K562 (cell line): ENCODE data around the gene CDCA7. TPM values are rescaled to one million over a fixed set of nuclear protein-coding genes. Genes with fewer than 3 reads are reported as not detected.

Source experiments
- ATAC-seq: fragments of 200-7000 bp; cut with Tn5 transposase; 3 replicates; pipeline ENCODE4 v1.9.1; 2020; ENCODE audit warnings: moderate library complexity
- BruUV-seq: library from RNA; stranded (reverse); fragments of 400-500 nt; replicated peaks from 2 replicates; lab custom pipeline; 2021; lab: Mats Ljungman, UMichigan
- CTCF ChIA-PET: fragments of 300-600 bp; formaldehyde crosslinking; extraction: SDS; loops from one replicate; lab custom pipeline; 2021; ENCODE audit warnings: low intra/inter-chr PET ratio; lab: Yijun Ruan, JAX
- POLR2A ChIA-PET: fragments of 300-600, 350-650 bp; sonication (Branson Sonifier 250); formaldehyde crosslinking; extraction: SDS; loops from one replicate; lab custom pipeline; 2021; ENCODE audit warnings: antibody characterized with exemption, inconsistent platforms; lab: Yijun Ruan, JAX
- DNase-seq, 4 experiments: peaks; one replicate each; pipeline versions ENCODE4 v3.0.0 to v3.0.0-alpha.2; 2011 to 2018; ENCODE audit warnings: low spot score in 3 of 4, mixed read lengths in 3 of 4; ENCODE audit errors: extremely low read depth in 1 of 4
- FAIRE-seq: peaks from 2 replicates; lab custom pipeline; 2011; peaks lifted over from hg19 to GRCh38; lab: Jason Lieb, UNC
- H2AFZ ChIP-seq: 2 replicates; pipeline ENCODE4 v1.6.0; 2011; ENCODE audit warnings: low read depth, low read length, control low read depth, inconsistent platforms
- H3K27ac ChIP-seq: fragments of 200-600 bp; 3 replicates; pipeline ENCODE4 v1.8.0; 2011; ENCODE audit warnings: low read depth, mild to moderate bottlenecking, control low read depth, inconsistent platforms, low read length, moderate library complexity, mixed read lengths; ENCODE audit errors: extremely low read depth
- H3K27me3 ChIP-seq, 2 experiments: fragments of 300-600 bp in 1 of 2; 2 replicates in 1 of 2; 3 replicates in 1 of 2; pipeline versions ENCODE4 v1.6.0 to v1.8.0; 2011; ENCODE audit warnings: inconsistent platforms in 2 of 2, low read length in 2 of 2, mild to moderate bottlenecking in 1 of 2, mixed read lengths in 1 of 2, moderate library complexity in 1 of 2; ENCODE audit not compliant: control insufficient read depth in 2 of 2, insufficient read depth in 2 of 2
- H3K36me3 ChIP-seq: fragments of 300-600 bp; 3 replicates; pipeline ENCODE4 v1.8.0; 2011; ENCODE audit warnings: mild to moderate bottlenecking, low read length, inconsistent platforms; ENCODE audit not compliant: control insufficient read depth, insufficient read depth
- H3K4me1 ChIP-seq, 2 experiments: fragments of 200-600 bp in 1 of 2; replicated peaks in 1 of 2; 2 replicates in 1 of 2; 3 replicates in 1 of 2; pipeline versions ENCODE4 v1.5.1 to v1.8.0; 2011; ENCODE audit warnings: inconsistent platforms in 2 of 2, low read length in 2 of 2, mild to moderate bottlenecking in 1 of 2, mixed read lengths in 1 of 2, moderate library complexity in 1 of 2; ENCODE audit not compliant: control insufficient read depth in 2 of 2, insufficient read depth in 2 of 2
- H3K4me2 ChIP-seq: 2 replicates; pipeline ENCODE4 v1.6.1; 2011; ENCODE audit warnings: low read length, control low read depth, inconsistent platforms, mixed read lengths; ENCODE audit not compliant: insufficient read depth
- H3K4me3 ChIP-seq: fragments of 200-600 bp; sonication (generic), shearing (Covaris generic); 2 replicates; pipeline ENCODE4 v1.5.1; 2016; ENCODE audit warnings: control low read depth, inconsistent platforms
- H3K79me2 ChIP-seq: fragments of 200-600 bp; 3 replicates; pipeline ENCODE4 v1.8.0; 2011; ENCODE audit warnings: low read length, inconsistent platforms; ENCODE audit not compliant: control insufficient read depth, insufficient read depth
- H3K9ac ChIP-seq, 2 experiments: 2 replicates each; pipeline versions ENCODE4 v1.6.0 to v1.6.1; 2011; ENCODE audit warnings: low read depth in 2 of 2, low read length in 2 of 2, control low read depth in 1 of 2, inconsistent platforms in 1 of 2, mild to moderate bottlenecking in 1 of 2, mixed read lengths in 1 of 2; ENCODE audit not compliant: insufficient read depth in 1 of 2
- H3K9me1 ChIP-seq: one replicate; pipeline ENCODE4 v1.6.0; 2011; ENCODE audit warnings: inconsistent platforms, mild to moderate bottlenecking, low read length, moderate library complexity; ENCODE audit not compliant: control insufficient read depth, insufficient read depth
- H3K9me3 ChIP-seq: replicated peaks from 2 replicates; pipeline ENCODE4 v1.5.1; 2011; ENCODE audit warnings: low read depth, low read length, inconsistent platforms; ENCODE audit not compliant: control insufficient read depth, insufficient read depth
- H4K20me1 ChIP-seq: replicated peaks from 2 replicates; pipeline ENCODE4 v1.6.1; 2011; ENCODE audit warnings: low read length, inconsistent platforms, mixed read lengths; ENCODE audit not compliant: control insufficient read depth, insufficient read depth
- ARHGAP35 ChIP-seq: fragments of 450-650 bp; IDR thresholded peaks from 2 replicates; pipeline ENCODE4 v1.6.1; 2018; ENCODE audit not compliant: partially characterized antibody
- JUN ChIP-seq, 2 experiments: sonication (generic) in 1 of 2; formaldehyde crosslinking in 1 of 2; IDR thresholded peaks; 2 replicates each; pipeline versions ENCODE4 v1.6.1 to v1.8.0; 2012 to 2022; ENCODE audit warnings: borderline replicate concordance in 2 of 2, mild to moderate bottlenecking in 2 of 2, improper control_type of control experiment in 1 of 2, low read depth in 1 of 2, low read length in 1 of 2, missing genetic modification reagents in 1 of 2
- WGBS: fragments of 100-300 bp; shearing (Covaris generic); methylation state at CpG from one replicate; pipeline ENCODE4 v1.1.6; 2016; ENCODE audit warnings: low coverage, mixed read lengths; ENCODE audit not compliant: insufficient coverage; ENCODE audit errors: missing lambda C conversion rate; 5-methylcytosine and 5-hydroxymethylcytosine counted together
- in situ Hi-C: fragments of 300-500 bp; cut with MboI; formaldehyde crosslinking; loops from 4 replicates; pipeline ENCODE4 v1.15.0; 2018; ENCODE audit warnings: inconsistent platforms, mixed read lengths
- intact Hi-C: fragments of 100-400 bp; cut with micrococcal nuclease; formaldehyde crosslinking; loops from 2 replicates; pipeline ENCODE4 v1.14.2; 2022
- polyA plus RNA-seq, 8 experiments: library from polyadenylated mRNA; depleted of rRNA in 4 of 8; stranded (reverse) in 5 of 8; unstranded in 3 of 8; fragments of >200 nt; fragmentation: Nextera tagmentation in 2 of 8; fragmentation: Illumina TruSeq in 1 of 8; extraction: Ambion mirVana in 2 of 8; extraction: Trizol in 1 of 8; gene quantifications; 2 replicates each; pipeline versions ENCODE4 v1.2.1 to v1.2.3, GENCODE V29; 2011 to 2014; ENCODE audit warnings: inconsistent platforms in 1 of 8, missing spikeins in 1 of 8
- total RNA-seq, 7 experiments: library from RNA; depleted of rRNA in 6 of 7; stranded (reverse); fragments of >200 nt in 6 of 7; fragmentation: Illumina TruSeq in 2 of 7; extraction: Trizol in 2 of 7; gene quantifications; 2 replicates each; pipeline versions ENCODE4 v1.2.1 to v1.2.3, GENCODE V29; 2011 to 2021; ENCODE audit warnings: low replicate concordance in 1 of 7
- TF ChIP-seq, protein P1 (sequence below): fragments of 450-650 bp; formaldehyde crosslinking; IDR thresholded peaks from 2 replicates; pipeline ENCODE4 v1.4.0; 2020; ENCODE audit warnings: mild to moderate bottlenecking
- TF ChIP-seq, protein P2 (sequence below): fragments of 450-650 bp; IDR thresholded peaks from 2 replicates; pipeline ENCODE4 v1.6.1; 2014; ENCODE audit warnings: low read depth, mild to moderate bottlenecking, moderate library complexity, borderline replicate concordance
- TF ChIP-seq, protein P3 (sequence below): IDR thresholded peaks from 3 replicates; pipeline ENCODE4 v1.6.1; 2011; ENCODE audit warnings: borderline replicate concordance, mild to moderate bottlenecking, moderate library complexity; ENCODE audit not compliant: insufficient read length; ENCODE audit errors: extremely low read depth

The CDCA7 gene
- total and polyA plus RNA-seq, 9 of the 15 experiments (the other 6 are each of a cell fraction or from before 2014, with no cell fraction given) = 28.5 to 122 (median 51.0) TPM

DNA sequence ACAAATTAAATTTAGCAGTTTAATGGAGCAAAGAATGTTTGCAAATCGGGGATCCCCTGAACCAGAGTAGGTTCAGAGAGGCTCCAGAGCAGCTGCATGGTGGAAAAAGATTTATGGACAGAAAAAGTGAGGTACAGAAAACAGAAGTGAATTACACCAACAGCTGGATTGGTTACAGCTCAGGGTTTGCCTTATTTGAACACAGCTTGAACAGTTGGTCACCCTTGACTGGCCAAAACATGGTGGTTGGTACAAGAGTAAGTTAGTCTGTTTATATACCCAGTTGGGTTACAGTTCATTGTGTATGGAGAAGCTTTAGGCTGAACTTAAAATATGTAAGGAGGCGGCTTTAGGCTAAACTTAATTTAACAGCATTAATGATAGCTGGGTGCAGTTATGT is 5.4 kb upstream of the CDCA7 start:
- in situ Hi-C loops = no loop called here
- H3K36me3 ChIP-seq = no peaks in the 10 kb centered on the region
- BruUV-seq = no TSS peak
- H3K27ac ChIP-seq = no peak overlapping the region
- H3K79me2 ChIP-seq = no peaks in the 10 kb centered on the region
- H3K9me1 ChIP-seq = no peaks in the 10 kb centered on the region
- intact Hi-C loops = no loop called here
- H3K4me3 ChIP-seq = no peak overlapping the region
- H3K4me1 ChIP-seq = peaks cover 0 to 8% of the 10 kb centered on the region in 2 experiments; a peak in 3 of 5 replicates
- FAIRE-seq = no peak
- no peaks in the 10 kb centered on the region; the same call in 1 of the 2 replicates for H3K9me3 ChIP-seq
- TF ChIP-seq ARHGAP35 (no peak), JUN (IDR thresholded peaks at IDR 0.05; ENCODE audit: borderline replicate concordance, low read depth, low read length) (no peak), JUN (CRISPR knock-in tag; IDR thresholded peaks at IDR 0.05; ENCODE audit: borderline replicate concordance) (no peak)
- TF ChIP-seq, protein P1, sequence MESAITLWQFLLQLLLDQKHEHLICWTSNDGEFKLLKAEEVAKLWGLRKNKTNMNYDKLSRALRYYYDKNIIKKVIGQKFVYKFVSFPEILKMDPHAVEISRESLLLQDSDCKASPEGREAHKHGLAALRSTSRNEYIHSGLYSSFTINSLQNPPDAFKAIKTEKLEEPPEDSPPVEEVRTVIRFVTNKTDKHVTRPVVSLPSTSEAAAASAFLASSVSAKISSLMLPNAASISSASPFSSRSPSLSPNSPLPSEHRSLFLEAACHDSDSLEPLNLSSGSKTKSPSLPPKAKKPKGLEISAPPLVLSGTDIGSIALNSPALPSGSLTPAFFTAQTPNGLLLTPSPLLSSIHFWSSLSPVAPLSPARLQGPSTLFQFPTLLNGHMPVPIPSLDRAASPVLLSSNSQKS (CRISPR knock-in tag) = no peak
- TF ChIP-seq, protein P2, sequence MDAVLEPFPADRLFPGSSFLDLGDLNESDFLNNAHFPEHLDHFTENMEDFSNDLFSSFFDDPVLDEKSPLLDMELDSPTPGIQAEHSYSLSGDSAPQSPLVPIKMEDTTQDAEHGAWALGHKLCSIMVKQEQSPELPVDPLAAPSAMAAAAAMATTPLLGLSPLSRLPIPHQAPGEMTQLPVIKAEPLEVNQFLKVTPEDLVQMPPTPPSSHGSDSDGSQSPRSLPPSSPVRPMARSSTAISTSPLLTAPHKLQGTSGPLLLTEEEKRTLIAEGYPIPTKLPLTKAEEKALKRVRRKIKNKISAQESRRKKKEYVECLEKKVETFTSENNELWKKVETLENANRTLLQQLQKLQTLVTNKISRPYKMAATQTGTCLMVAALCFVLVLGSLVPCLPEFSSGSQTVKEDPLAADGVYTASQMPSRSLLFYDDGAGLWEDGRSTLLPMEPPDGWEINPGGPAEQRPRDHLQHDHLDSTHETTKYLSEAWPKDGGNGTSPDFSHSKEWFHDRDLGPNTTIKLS = no peak
- TF ChIP-seq, protein P3, sequence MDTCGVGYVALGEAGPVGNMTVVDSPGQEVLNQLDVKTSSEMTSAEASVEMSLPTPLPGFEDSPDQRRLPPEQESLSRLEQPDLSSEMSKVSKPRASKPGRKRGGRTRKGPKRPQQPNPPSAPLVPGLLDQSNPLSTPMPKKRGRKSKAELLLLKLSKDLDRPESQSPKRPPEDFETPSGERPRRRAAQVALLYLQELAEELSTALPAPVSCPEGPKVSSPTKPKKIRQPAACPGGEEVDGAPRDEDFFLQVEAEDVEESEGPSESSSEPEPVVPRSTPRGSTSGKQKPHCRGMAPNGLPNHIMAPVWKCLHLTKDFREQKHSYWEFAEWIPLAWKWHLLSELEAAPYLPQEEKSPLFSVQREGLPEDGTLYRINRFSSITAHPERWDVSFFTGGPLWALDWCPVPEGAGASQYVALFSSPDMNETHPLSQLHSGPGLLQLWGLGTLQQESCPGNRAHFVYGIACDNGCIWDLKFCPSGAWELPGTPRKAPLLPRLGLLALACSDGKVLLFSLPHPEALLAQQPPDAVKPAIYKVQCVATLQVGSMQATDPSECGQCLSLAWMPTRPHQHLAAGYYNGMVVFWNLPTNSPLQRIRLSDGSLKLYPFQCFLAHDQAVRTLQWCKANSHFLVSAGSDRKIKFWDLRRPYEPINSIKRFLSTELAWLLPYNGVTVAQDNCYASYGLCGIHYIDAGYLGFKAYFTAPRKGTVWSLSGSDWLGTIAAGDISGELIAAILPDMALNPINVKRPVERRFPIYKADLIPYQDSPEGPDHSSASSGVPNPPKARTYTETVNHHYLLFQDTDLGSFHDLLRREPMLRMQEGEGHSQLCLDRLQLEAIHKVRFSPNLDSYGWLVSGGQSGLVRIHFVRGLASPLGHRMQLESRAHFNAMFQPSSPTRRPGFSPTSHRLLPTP = no peak
- no peaks in the 10 kb centered on the region for H4K20me1 ChIP-seq
- ChIA-PET POLR2A (interaction anchor here (0.6 to 1.6 kb wide), 4 partner anchors 12 to 1505 kb away, joined by 3 to 5 read pairs (median 4); no protein-coding TSS in a partner anchor), CTCF (no interaction called here)
- 6% methylated on average over 2 of the region's 2 CpGs for WGBS
- no peak overlapping the region for H3K4me2 ChIP-seq
- no peak overlapping the region for H2AFZ ChIP-seq
- ATAC-seq = no peak
- H3K27me3 ChIP-seq = 0 out of 5 replicates have a peak, but pooled peaks cover 0 to 5% of the 10 kb centered on the region in 2 experiments
- DNase-seq = no peak
- no peak overlapping the region for H3K9ac ChIP-seq
